Measurements from ENCODE around the gene HSDL1.
"Not testable (repeated sequence)": the region's sequence is repeated elsewhere in the genome, so short reads cannot be mapped to it uniquely, and the experiment has no call there.

Gene HSDL1

GRCh38 chr16:84131117-84131516, 13.9 kb downstream of the HSDL1 start:
- TF ChIP-seq, protein P1, sequence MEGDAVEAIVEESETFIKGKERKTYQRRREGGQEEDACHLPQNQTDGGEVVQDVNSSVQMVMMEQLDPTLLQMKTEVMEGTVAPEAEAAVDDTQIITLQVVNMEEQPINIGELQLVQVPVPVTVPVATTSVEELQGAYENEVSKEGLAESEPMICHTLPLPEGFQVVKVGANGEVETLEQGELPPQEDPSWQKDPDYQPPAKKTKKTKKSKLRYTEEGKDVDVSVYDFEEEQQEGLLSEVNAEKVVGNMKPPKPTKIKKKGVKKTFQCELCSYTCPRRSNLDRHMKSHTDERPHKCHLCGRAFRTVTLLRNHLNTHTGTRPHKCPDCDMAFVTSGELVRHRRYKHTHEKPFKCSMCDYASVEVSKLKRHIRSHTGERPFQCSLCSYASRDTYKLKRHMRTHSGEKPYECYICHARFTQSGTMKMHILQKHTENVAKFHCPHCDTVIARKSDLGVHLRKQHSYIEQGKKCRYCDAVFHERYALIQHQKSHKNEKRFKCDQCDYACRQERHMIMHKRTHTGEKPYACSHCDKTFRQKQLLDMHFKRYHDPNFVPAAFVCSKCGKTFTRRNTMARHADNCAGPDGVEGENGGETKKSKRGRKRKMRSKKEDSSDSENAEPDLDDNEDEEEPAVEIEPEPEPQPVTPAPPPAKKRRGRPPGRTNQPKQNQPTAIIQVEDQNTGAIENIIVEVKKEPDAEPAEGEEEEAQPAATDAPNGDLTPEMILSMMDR (IDR thresholded peaks at IDR 0.05; ENCODE audit: low read depth, low read length), result no peak

DNA sequence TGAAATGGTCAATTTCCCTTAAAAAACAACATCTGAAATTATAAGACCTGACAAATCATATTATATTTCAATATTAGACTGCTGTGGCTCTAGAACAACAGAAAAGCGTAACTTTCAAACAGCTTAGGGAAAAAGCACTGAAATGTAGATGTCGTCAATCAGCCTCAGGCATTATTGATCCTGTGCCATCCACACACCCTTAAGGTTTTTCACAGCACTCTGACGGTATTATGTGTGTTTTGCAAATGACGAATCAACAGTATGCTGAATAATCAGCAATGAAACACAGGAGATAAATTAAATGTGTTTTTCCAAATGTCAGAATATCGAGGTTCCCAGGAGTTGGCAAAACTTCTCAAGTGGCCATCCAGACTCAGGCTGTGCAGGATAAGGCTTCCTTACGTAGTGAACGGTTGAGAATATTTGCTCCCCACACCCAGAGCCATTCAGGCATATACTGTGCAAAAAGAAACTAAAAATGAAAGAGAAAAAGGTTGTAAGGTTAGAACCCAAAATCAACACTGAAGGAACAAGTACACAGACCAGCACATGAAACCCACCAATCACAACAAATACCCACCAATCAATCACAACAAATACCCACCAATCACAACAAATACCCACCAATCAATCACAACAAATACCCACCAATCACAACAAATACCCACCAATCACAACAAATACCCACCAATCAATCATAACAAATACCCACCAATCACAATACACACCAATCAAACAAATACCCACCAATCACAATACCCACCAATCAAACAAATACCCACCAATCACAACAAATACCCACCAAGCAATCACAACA, 20.5 kb downstream of the HSDL1 start:
- TF ChIP-seq, protein P1 (IDR thresholded peaks at IDR 0.05; ENCODE audit: low read depth, low read length), result no peak
- no peak overlapping the region for H3K4me3 ChIP-seq (ENCODE audit: low read depth, low read length)

More at GRCh38 chr16:84131117-84131516, 13.9 kb downstream of the HSDL1 start:
- no peak overlapping the region for H3K4me3 ChIP-seq (ENCODE audit: low read depth, low read length)

GRCh38 chr16:84121007-84121406, 24.0 kb downstream of the HSDL1 start:
- TF ChIP-seq, protein P1 (IDR thresholded peaks at IDR 0.05; ENCODE audit: low read depth, low read length), result no peak
- H3K4me3 ChIP-seq (ENCODE audit: low read depth, low read length), result no peak overlapping the region

- H3K4me3 ChIP-seq (ENCODE audit: low read depth, low read length), result no peak overlapping the region
- TF ChIP-seq, protein P1 (IDR thresholded peaks at IDR 0.05; ENCODE audit: low read depth, low read length), result no peak
These were observed 25.0 kb downstream of the HSDL1 start for GRCh38 chr16:84120023-84120422.

DNA sequence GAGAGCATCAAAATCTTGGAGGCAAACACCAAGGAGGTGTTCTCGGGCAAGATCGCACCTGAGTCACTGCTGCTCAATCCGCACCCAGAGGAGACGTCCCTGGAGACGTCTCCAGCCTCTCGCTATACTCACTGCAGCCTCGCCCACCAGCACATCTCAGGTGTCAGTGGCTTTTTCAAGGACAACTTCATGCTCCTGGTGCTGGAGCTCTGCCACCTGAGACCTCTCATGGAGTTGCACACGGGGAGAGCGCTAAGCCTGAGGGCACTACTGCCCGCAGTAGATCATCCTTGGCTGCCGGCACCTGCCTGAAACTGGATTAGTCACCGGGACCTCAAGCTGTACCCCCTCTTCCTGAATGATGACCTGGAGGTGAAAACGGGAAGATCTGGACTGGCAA, 25.6 kb downstream of the HSDL1 start:
- TF ChIP-seq, protein P1 (IDR thresholded peaks at IDR 0.05; ENCODE audit: low read depth, low read length), result no peak
- H3K4me3 ChIP-seq (ENCODE audit: low read depth, low read length), result no peak overlapping the region

- H3K4me3 ChIP-seq (ENCODE audit: low read depth, low read length), result not testable (repeated sequence)
These were observed 26.7 kb downstream of the HSDL1 start for GRCh38 chr16:84118315-84118714.

DNA sequence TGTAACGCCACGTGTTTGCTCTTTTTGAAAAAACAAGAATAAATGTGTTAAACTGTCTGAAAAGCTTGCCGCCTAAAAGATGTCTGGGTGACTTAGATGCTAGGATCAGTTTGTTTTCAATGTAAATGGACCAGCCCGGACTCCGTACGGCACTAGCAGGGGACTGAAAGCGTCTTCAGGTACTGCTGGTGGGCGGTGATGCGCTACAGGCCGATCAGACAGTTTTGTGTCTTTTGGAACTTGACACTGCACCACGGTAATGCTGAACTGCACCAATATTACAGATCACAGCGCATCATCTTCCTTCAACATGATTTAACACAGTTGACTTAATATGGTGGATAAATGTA, 27.5 kb downstream of the HSDL1 start:
- peak overlapping the region; percentile 87 for H3K4me3 ChIP-seq (ENCODE audit: low read depth, low read length)
- TF ChIP-seq, protein P1 (IDR thresholded peaks at IDR 0.05; ENCODE audit: low read depth, low read length), result no peak
